Stimulated activated naive CD4-positive, alpha-beta T cell treated with Interleukin-2 at 50 U/mL for 16 hours (primary cell): ENCODE results near the gene LPIN1.
A peak's percentile ranks its signal among the peaks of the same experiment; 100 is the strongest.
"Not testable (repeated sequence)": the region's sequence is repeated elsewhere in the genome, so short reads cannot be mapped to it uniquely, and the experiment has no call there.

Experiments
- DNase-seq: peaks from one replicate; lab custom pipeline; 2025; lab: John Stamatoyannopoulos, UW

The LPIN1 gene

DNA sequence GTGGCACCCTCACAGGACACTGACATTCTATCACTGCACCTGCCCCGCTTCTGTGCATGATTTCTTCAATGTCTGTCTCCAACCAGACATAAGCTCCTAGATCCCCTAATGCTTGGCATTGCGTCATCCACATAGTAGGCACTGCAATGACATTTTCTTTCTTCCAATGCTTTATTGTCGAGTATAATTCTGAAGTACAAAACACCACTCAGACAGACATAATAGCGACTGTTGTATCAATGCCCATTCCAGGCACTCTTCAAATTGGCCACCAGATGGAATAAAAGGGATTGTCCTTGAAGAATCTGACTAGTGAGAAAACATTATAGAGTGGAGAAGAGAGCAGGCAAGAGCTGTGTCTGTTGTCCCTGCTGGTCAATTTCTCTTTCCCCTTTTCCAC is 89.0 kb downstream of the LPIN1 start:
- DNase-seq: no peak

DNA sequence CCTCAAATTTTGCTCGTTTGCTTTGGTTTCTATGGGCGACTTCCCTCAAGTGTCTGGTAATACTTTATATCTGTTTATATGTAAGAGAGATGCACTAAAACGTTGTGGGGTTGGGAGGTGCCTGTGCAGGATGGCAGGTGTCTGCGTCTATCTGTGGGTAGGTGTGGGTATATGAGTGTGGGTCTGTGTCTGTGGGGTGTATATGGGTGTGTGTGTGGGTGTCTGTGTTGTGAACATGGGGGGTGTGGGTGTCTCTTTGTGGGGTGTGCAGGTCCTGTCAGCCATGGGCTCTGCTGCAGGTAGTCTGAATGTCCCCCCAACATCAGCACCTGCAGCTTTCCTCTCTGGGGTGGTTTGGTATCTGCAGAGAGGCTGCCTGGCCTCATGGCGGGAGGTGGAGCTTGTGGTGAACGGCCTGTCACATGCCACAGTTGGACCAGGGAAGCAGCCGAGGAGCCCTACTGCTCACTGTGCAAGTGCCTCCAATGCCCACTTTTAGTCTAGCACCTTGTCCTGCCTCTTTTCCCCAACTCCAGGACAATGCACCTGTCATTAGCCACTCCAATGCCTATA is 90.3 kb downstream of the LPIN1 start:
- DNase-seq: no peak

DNA sequence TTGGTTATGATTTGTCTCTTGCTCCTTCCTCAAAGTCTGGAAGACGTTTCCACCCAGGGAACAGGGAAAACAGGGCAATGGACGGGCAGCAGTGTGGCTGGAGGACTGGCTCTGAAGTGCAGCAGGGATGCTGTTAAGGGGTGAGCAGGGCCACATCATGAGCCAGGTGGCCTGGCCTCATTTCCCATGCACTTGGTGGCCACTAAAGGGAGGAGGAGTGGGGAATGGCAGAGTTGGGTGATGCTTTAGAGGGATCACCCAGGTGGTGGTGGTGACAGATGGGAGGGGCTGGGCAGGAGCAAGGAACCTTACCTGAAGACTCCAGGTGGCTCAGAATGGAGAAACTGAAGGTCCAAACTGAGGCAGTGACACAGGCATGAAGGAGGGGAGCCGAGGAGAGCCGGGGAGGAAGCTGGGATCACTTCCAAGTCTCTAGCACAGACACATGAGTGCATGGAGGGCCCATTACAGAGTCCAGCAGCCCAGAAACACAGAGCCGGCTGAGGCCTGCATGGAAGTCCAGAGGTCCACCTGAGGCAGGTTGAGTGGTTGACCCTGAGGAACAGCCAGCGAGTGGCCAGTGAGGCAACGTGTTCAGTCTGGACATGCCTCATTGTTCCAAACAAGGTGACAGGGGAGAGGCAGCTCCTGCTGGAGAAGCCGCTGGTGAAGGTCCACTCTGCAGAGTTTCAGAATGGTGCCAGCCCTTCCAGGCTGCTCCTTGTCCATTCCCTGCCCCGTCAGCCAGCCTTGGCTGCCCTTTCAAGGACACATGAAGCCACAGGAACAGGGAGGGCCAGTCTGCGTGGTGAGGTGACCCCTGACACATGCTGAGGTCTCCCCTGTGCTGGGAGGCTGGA is 91.7 kb downstream of the LPIN1 start:
- no peak for DNase-seq

DNA sequence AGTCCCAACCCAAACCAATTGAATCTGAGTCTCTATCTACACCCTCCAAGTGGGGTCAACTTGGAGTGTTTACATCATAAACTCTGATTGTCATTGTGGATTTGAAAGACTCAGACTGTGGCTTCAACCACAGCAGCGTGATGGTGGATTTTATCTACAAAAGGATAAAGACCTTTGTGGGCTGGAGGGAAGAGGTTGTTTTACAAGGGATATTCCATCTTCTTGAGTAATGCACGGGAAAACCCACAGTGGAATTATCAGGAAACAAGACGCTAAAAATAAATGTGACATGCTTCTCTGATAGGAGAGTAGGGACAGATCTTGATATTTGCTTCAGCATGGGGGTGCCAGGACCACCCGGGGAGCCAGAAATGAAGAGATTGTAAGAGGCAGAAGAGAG is 93.5 kb downstream of the LPIN1 start:
- DNase-seq: no peak

DNA sequence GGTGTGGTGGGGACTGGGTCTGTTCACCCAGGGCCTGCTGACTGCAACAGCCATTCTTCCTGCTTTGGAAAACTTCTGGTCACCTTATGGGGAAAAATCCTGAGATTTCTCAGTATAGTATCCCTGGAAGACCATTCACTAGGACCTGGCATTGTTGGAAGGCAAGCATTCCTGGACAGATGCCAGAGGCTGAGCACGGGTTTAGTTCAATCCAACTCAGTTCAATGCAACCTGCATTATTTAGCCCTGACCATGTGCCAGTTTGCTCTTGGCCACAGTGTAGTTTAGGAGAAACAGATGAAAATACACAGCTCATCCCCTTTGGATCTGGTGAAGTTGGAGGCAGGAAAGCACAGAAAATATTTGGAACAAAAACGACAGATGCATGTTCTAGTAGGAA is 95.9 kb downstream of the LPIN1 start:
- no peak for DNase-seq

DNA sequence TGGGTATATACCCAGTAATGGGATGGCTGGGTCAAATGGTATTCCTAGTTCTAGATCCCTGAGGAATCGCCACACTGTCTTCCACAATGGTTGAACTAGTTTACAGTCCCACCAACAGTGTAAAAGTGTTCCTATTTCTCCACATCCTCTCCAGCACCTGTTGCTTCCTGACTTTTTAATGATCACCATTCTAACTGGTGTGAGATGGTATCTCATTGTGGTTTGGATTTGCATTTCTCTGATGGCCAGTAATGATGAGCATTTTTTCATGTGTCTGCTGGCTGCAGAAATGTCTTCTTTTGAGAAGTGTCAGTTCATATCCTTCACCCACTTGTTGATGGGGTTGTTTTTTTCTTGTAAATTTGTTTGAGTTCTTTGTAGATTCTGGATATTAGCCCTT is 98.4 kb downstream of the LPIN1 start:
- DNase-seq: not testable (repeated sequence)

DNA sequence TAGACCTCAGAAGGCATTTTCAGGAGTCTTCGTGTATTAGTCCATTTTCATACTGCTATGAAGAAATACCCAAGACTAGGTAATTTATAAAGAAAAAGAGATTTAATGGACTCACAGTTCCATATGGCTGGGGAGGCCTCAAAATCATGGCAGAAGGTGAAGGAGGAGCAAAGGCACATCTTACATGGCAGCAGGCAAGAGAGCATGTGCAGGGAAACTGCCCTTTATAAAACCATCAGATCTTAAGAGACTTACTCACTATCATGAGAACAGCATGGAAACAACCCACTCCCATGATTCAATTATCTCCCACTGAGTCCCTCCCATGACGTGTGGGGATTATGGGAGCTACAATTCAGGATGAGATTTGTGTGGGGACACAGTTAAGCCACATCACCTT is 101.5 kb downstream of the LPIN1 start:
- not testable (repeated sequence) for DNase-seq

DNA sequence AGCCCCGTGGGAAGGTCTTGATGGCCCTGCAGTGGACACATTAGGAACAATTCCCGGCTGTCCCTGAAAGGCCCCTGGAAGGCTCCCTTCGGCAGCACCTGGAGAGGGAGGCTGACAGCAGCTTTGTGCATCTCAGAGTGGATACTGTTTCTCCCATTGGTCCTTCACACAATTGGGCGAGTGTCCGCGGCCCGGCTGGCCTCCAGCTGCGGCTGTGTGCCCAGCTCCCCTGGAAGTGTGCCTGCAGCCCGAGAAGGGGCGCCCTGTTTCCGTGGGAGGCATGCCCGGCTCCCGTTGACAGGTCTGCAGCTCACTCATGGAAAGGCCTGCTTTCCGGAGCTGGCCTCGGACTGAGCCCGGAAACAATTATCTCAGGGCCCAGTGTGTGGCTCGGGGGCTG is 103.7 kb downstream of the LPIN1 start:
- no peak for DNase-seq

DNA sequence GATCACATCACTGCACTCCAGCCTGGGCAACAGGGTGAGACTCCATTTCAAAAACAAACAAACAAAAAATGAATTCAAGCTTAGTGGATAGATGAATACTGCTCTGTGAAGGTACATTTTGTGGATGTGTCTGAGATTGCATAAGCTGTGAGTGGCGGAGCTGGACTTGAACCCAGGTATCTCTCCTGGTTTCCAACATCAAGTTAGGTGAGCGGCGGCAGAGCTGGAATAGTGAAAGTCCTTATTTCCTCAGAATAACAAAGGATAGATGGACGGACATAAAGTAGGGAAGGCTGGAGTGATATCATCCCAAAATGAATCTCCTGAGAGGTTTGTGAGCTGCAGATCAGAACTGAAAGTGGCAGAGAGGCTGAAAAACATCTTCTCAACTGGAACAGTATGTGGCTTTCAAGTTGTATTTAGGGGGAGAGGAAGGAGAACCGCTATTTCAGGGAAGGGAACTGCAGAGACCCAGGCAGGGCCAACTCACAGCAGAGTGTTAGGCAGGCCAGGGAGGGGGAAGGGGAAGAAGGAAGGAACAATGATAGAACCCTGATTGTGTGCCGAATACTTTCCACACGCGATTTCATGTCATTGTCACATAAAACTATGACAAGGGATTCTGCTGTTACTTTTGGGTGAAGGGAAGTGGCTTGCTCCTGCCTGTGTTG is 106.2 kb downstream of the LPIN1 start:
- DNase-seq: no peak

DNA sequence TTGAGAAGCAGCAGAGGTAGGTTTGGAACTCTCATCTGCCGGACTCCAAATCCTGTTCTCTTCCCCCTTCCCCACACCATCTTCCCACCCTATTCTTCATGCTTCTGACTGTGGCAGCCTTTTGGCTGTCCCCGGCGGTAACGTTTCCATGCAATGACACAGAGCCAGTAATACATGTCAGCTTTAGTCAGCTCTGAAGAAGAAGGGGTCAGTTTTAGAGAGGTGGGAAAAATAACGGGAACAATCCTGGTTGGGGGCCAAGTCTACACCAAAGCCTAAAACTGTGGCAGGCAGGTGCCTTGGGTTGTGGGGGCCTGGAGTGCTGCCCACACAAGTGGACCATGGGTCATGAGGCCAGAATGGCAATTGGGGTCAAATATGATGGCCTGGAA is 106.8 kb downstream of the LPIN1 start:
- DNase-seq: no peak

DNA sequence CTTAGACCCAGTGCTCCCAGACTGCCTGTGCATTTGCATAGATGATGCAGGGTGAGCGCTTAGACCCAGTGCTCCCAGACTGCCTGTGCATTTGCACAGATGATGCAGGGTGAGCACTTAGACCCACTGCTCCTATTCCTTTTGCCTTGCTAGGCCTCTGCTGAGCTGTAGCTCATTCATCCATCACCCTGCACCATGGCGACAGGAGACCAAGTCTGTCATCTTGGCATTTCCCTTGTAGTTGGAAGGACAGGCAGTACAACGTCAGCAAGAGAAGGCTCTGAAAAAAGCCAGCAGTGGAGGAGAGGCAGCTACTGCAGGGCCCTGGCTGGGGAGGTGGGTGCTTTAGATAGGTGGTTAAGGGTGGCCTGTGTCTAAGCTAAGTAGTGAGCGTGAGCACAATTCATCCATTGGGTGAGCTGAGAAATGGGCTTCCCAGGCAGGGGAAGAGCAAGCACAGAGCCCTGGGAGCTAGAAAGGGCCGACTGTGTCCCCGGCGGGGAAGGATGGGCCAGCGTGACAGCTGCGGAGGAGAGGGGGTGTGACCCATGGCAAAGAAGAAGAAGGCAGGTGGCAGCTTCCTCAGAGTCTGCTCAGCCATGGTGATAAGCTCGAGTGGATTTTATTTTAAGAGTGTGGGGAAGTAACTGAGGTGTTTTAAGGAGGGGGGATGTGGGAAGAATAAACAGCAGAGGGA is 108.8 kb downstream of the LPIN1 start:
- DNase-seq: no peak

DNA sequence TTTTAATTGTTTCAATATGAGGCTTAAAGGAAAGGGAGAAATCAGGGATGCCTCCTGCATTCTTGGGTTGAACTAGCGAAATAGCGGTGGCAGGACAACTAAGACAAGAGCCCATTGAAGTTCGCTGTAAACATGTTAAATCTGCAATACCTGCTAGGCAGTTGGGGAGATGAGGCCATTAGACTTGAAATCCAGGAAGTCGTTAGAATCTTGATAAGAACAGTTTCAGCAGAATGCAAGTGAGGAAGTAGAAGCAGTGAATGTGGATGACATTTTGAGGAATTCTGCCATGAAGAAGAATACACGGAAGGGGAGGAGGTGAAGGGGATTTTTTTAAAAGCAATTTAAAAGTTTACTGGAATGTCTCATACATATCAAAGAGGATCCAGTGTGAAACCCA is 109.7 kb downstream of the LPIN1 start:
- DNase-seq: no peak

DNA sequence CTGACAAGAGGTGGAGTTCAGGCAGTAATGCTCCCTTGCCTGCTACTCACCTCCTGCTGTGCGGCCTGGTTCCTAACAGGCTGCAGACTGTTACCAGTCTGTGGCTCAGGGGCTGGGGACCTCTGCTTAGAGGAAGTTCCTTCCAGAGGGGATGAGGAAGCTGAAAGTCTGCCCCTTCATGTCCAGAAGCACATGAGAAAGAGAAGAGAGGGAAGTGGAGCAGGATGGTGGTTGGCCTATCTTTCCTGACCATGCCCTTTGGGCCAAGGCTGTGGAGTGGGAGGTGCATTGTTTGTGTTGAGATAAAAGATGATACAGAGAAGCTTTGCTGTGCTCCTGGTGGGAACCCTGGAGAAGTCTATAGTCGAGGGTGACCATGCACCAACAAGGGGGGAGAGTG is 112.5 kb downstream of the LPIN1 start:
- no peak for DNase-seq

DNA sequence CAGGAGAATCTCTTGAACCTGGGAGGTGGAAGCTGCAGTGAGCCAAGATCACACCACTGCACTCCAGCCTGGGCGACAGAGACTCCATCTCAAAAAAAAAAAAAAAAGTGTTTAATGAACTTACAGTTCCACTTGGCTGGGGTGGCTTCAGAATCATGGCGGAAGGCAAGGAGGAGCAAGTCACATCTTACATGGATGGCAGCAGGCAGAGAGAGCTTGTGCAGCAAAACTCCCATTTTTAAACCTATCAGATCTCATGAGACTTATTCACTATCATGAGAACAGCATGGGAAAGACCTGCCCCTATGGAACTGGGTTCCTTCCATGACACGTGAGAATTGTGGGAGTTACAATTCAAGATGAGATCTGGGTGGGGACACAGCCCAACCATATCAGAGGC is 113.5 kb downstream of the LPIN1 start:
- not testable (repeated sequence) for DNase-seq

DNA sequence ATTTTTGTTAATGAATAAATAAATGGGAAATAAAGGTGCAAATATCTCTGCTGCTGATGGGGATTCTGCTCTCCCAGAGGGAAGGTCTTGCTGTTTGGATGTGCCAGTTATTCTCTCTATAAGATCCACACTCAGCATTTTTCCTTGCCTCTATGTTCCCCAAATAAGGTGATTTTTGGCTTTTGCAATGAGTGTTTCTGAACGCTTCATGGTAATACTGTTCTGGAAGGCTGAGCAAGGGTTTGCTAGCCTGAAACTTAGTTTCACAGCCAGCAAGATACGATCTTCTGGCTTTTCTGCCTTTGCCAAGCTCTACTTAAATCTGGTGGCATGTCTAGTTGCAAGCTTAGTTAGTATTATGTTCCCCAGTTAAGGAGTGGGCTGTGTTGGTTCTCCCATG is 114.6 kb downstream of the LPIN1 start:
- DNase-seq: no peak

DNA sequence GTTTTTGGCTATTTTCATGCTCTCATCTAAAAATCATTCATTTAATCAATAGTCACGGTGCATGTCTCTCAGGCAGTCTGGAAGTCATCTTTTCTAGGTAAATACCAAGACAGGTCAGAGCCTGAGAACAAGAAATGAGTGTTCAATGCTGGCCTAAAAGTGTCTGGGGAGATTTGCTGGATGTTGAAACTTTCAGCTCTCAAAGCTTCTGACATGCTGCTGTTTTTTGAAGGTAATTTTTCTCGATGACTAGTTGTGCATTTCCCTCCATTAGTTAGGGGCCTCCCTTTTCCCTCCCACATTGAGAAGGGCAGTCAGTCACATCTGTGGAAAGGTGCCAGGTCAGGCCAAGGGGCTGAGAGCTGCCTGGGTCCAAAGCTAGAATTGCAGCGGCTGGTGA is 115.6 kb downstream of the LPIN1 start:
- DNase-seq: no peak

DNA sequence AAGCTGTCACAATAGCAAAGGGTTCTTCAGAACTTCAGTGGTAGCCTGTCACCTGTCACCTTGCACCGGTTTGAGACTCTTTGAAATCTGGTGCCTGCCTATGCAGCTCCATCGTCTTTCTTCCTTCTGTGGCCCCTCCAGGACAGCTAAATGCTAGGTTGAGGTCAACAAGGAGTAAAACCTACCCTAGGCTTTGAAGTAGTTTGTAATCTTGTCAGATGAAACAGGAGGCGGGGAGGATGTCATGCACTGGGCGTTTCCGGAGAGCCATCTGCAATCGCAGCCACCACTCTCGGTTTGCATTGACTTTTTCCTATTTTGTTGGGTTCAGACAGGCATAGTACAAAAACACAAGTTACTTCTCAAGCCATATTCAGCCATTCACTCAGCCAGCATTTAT is 116.7 kb downstream of the LPIN1 start:
- no peak for DNase-seq

DNA sequence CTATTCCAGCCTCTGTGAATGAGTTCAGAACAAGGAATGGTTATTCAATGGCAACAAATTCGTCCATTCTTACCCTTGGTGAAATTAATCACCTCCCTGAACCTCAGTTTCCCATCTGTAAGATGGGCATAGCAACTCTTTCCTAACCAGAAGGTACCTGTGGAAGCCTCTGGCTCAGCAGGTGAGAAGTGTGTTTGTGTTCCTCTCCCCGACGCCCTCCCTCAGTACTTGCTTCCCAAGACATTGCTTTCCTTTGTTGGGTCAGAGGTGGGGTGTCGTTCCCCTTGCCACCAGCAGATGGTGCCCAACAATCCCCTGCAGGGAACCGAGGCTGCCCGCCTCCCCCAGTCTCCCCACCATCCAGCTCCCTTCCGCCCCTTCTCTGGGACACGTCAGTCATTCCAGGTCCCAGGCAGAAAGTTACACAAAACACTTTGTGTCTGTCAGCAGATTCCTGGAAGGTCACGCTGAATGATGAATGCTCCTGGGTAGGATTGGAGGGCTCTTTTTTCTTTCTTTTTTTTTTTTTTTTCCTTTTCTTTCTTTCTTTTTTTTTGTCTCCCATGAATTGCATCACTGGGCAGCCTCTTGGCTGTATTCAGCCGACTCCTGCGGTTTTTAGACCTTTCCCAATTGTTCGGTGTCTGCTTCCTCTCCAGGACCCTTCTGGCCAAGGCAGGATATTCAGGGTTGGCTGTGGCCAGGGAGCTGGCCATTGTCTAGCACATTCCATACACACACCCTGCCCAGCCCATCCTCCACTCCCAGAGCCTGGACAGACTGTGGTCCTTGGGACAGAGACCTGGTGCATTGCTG is 117.3 kb downstream of the LPIN1 start:
- DNase-seq: peak; percentile 63

DNA sequence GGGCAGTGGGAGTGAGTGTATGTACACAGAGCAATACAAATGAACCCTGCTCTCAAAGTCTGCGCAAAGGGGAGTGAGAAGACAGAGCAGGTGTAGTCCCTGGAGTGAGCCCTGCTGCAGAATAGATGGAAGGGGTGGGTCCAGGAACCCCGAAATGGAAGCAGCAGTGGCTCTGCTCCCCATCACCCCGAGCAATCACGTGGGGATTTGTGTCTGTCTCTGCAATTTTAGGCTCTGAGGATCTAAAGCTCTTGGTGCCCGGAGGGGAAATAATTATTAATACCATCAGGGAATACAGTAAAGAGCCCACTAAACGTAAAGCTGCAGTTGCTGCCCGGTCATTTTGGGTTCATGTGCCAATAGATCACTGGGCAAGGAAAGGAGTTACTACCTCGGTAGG is 118.3 kb downstream of the LPIN1 start:
- no peak for DNase-seq

DNA sequence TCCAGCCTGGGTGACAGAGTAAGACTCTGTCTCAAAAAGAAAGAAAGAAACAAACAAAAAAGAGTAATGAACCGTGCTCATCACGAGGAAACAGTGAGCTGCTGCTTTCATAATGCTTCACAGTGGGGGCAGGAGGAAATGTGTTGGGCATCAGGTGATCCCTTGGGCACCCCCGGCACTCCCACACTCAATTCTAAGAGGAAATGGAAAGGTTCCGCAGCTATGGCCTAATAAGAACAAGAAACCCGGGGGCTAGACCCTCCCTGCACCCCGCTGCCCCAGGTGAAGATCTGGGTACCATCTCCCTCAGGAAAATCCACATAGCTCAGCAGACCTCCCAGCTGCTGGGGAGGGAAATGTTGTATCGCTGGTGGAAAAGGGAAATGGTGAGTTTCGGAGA is 118.9 kb downstream of the LPIN1 start:
- no peak for DNase-seq

DNA sequence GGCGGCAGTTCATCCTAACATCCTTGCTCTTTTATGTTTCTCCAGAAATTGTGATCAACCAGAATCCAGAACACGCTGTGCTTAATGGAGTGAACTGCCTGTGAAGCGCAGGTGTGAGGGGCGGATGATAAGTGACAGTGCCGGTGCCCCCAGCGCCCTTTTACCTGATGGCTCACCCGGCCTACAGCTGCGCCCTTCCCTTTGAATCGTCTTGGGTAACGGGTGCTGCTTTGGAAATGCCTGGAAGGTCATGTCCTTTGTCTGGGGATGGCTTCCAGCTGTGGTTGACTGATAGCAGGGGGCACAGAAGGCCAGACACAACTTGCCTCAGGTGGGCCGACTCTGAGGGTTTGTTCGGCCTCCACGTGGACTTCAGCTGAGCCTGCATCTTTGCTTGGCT is 119.4 kb downstream of the LPIN1 start:
- DNase-seq: no peak
